NCI-H2196 treated with DMSO at 0.1 percent for 48 hours (cell line): ENCODE data around the gene PXMP2.
A peak's percentile ranks its signal among the peaks of the same experiment; 100 is the strongest.
"Not testable (repeated sequence)": the region's sequence is repeated elsewhere in the genome, so short reads cannot be mapped to it uniquely, and the experiment has no call there.

Experiments used
- DNase-seq: peaks from one replicate; lab custom pipeline; 2025; ENCODE audit not compliant: unreplicated experiment; lab: John Stamatoyannopoulos, UW

The PXMP2 gene

DNA sequence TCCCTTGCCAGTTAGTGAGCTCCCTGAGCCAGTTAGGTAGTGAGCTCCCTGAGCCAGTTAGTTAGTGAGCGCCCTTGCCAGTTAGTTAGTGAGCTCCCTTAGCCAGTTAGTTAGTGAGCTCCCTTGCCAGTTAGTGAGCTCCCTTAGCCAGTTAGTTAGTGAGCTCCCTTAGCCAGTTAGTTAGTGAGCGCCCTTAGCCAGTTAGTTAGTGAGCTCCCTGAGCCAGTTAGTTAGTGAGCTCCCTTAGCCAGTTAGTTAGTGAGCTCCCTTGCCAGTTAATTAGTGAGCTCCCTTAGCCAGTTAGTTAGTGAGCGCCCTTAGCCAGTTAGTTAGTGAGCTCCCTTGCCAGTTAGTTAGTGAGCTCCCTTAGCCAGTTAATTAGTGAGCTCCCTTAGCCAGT lies 4.6 kb downstream of the PXMP2 start:
- not testable (repeated sequence) for DNase-seq

DNA sequence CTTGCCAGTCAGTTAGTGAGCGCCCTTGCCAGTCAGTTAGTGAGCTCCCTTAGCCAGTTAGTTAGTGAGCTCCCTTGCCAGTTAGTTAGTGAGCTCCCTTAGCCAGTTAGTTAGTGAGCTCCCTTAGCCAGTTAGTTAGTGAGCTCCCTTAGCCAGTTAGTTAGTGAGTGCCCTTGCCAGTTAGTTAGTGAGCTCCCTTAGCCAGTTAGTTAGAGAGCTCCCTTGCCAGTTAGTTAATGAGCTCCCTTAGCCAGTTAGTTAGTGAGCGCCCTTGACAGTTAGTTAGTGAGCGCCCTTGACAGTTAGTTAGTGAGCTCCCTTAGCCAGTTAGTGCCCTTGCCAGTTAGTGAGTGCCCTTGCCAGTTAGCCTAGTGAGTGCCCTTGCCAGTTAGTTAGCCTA lies 7.5 kb downstream of the PXMP2 start:
- DNase-seq, result not testable (repeated sequence)

DNA sequence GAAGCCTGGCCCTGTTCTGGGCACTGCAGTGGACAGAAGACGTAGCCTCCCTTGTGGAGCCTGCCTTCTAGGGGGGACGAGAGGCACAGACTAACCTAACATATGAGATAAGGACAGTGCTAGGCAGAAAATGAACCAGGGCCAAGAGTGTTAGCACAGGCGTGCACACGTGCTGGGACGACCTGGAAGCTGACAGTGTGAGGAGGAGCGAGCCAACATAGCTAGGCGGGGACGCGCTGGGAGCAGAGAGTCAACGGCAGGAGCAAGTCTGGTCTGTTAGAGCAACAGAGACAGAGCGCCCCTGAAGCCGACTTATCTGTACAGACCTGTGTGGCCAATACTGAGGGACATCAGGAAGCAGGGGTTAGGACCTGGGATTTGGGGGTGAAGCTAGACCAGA lies 8.0 kb downstream of the PXMP2 start:
- DNase-seq, result no peak

DNA sequence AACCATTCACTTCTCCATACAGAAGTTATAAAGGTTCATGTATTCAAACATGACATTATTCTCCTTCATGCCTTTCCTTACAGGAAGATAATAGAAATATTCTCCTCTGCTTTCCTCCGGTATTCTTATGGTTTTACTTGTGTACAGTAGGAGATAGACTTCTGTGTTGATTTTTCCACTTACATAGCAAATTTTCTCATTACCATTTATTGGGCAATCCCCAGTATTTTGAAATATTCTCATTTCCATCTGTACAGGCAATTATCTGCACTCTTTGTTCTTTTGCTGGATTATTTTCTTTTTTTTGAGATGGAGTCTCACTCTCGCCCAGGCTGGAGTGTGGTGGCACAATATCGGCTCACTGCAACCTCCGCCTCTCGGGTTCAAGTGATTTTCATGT lies 11.0 kb downstream of the PXMP2 start:
- no peak for DNase-seq

DNA sequence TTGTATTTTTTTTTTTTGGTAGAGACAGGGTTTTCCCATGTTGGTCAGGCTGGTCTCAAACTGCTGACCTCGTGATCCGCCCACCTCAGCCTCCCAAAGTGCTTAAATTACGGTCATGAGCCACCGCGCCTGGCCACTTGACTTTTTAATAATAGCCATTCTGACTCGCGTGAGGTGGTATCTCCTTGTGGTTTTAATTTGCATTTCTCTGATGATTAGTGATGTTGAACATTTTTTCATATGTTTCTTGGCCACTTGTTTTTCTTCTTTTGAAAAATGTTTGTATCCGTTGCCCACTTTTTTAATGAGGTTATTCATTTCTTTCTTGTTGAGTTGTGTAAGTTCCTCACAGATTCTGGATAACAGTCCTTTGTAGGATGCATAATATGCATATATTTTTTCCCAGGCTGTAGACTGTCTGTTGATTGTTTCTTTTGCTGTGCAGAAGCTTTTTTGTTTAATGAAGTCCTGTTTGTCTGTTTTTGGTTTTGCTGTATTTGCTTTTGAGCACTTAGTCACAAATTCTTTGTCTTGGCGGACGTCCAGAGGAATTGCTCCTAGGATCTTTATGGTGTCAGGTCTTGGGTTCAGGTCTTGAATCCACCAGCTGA lies 12.9 kb downstream of the PXMP2 start:
- no peak for DNase-seq

DNA sequence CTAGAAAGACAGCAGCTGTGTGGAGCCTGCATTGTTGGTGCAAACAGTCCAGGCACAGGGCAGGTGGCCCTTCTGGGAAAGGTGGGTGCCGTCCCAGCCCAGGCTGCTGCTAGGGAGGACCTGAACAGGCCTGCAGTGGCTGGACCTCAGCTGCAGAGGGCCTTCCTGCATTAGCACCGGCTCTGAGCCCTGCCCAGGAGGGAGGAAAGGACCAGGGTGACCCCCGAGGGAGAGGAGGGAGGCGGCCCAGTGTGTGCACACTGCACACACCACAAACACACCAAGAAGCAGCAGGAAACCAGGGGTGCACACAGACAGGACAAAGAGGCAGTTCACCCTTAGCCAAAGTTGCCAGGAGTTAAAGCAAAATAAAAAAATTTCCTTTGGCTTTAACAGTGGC lies 15.3 kb downstream of the PXMP2 start:
- DNase-seq, result no peak

DNA sequence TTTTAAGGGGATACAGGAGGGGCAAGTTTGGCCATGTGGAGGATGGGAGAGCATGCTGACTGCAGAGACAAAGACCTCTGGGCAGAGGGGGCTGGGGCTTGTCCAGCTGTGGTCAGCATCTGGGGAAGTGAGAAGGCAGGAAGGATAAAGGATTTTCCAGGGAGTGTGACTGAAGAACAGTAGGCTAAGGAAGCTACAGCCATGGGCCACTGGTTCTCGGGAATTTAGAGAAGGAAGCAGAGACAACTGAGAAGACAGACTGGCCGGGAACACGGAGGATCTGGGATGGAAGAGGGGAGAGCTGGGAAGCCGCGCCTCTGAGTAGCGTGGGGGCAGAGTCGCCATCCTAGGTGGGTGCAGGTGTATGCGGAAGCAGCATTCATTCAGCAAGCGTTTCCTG lies 16.3 kb downstream of the PXMP2 start:
- DNase-seq, result no peak

DNA sequence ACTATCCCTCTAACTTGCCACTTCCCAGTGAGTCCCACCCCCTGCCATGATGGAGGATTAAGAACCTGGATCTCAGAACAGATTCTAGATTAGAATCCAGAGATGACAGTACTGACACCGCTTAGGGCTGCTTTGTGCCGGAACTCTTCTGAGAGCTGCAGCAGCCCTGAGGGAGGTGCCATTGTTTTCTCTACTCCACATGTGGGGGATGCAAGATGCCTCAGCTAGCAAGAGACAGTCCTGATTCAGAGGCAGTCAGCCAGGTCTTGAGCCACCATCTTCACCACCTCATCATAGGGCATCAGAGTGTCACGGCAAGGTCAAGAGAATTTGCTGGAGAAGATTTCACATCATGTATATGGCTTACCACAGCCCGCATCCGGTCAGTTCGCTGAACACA lies 19.9 kb downstream of the PXMP2 start:
- DNase-seq, result no peak

DNA sequence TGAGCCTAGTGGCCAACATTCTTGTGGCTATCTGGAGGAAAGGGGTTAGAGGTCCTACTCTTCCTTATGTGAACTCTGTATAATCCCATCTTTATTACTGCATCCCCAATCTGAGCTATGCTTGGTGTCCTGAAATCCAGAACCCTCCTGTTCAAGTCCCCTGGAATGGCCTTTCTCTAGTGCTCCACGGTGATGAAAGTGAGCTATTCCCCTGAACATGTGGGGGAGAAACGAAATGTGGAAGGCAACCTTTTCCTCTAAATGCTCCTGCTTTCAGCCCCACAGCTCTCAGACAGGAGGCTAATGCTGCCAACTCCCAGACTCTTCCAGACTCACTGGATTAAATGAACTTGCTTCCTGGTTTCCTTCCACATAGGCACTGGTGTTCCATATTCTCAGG lies 20.8 kb downstream of the PXMP2 start:
- no peak for DNase-seq

DNA sequence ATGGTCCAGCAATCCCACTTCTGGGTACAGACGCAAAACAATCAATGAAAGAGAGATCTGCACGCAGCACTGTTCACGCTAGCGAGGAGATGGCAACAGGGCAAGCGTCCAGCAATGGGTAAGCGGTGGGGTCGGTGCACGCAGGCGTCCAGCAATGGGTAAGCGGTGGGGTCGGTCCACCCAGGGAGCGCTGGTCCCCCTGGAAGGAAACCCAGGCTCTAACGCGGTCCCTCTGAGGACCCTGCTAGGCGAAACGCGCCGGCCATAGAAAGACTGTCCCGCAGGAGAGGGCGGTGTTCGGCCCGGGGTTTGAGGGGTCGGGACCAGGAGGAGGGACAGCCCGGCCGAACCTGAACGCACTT lies 22.6 kb downstream of the PXMP2 start:
- DNase-seq, result no peak

DNA sequence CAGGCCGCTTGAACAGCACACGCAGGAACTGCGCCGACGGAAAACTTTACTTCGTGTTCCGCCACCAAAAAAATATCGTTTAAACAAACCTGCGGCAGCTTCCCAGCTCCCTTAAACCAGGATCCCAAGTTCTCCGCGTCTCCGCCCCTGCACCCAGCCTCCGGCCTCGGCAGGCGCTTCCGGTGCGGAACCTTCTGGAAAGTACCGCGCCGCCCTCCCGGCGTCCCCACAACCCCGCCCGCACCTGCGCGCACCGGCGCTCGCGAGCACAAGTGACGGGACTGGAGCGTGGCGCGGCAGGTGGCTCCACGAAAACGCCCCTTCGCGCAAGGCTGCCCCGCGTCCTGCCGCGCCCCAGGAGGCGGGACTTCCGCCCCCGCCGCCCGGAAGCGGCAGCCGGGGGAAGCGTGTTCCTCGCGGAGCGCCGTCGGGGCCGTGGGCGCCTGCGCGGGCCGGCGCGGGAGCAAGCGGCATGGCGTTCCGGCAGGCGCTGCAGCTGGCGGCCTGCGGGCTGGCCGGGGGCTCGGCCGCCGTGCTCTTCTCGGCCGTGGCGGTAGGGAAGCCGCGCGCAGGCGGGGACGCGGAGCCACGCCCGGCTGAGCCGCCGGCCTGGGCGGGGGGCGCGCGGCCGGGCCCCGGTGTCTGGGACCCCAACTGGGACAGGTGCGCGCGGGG lies 23.2 kb downstream of the PXMP2 start, which contains the start of gene PGAM5:
Gene PGAM5, plus strand, starts transcription at position 438 of the 675 bp plus-strand sequence. Its CDS starts 35 bp downstream, at position 473.
- peak; percentile 82 for DNase-seq

DNA sequence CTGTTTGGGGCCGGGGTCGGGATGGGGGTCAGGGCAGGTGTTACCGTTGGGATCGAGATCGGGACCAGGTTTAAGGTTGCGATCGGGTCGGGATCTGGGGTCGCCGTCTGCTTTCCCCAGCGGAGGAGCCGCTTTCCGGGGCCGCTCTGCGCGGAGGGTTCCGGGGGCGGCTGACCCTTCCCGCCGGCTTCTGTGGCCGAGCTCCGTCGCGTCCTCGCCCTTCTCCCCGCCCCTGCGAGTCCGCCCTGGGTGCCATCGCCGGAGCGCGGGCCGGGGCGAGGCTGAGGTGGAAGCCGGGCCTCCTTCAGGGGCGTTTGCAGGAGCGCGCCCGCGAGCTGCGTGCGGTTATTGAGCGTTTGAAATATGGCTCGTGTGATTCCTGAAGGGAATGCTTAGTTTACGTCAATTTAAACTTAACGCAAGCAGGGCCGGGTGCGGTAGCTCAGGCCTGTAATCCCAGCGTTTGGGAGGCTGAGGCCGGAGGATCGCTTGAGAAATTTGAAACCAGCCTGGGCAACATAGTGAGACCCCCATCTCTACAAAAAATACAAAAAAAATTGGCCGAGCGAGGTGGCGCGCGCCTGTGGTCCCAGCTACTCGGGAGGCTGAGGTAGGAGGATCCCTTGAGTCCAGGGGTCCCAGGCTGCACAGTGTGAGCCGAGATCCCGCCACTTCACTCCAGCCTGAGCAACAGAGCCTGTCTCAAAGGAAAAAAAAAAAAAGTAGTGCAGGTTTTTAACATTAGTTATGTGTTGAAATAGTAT lies 23.9 kb downstream of the PXMP2 start:
- no peak for DNase-seq

DNA sequence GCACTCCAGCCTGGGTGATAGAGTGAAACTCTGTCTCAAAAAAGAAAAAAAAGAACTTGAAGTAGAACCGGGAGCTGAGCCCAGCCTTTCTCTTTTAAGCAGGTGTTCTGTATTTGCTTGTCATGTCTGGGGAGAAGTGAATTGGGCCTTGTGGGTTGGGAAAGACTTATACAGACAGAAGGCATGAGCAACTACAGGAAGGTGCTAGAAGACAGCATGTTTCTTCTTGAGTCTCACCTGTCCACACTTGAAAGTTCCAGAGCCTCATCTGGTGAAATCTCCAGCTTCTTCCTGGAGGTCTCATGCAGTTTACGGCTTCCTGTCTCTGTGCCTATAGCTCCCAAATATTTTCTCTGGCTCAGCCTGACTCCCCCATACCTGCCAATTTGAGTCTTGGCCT lies 25.7 kb downstream of the PXMP2 start:
- no peak for DNase-seq

DNA sequence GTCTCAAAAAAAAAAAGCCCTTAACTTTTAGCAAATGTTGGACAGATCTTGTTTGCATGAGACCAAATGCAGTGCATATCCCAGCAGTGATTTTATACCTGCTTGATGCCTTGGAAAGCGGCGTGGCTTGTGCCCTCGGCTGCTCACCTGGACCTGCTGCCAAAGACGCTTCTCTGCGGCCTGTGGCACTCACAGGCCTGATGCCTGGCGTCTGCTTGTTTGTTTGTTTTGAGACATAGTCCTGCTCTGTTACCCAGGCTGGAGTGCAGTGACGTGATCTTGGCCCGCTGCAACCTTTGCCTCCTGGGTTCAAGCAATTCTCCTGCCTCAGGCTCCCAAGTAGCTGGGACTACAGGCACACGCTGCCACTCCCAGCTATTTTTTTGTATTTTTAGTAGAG lies 28.5 kb downstream of the PXMP2 start:
- DNase-seq, result no peak

DNA sequence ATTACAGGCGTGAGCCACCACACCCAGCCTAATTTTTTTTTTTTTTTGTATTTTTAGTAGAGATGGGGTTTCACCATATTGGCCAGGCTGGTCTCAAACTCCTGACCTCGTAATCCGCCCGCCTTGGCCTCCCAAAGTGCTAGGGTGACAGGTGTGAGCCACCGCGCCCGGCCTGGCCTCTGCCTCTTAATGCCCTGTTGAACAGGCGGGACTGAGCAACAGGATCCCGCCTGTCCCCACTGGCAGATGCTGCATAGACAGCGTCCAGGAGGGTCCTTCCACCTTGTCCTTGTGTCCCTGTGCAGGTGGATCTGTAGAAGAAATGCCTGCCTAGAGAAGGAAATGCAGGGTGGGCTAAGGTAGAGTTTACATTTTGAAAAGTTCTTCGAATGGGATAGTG lies 29.0 kb downstream of the PXMP2 start:
- DNase-seq, result no peak

DNA sequence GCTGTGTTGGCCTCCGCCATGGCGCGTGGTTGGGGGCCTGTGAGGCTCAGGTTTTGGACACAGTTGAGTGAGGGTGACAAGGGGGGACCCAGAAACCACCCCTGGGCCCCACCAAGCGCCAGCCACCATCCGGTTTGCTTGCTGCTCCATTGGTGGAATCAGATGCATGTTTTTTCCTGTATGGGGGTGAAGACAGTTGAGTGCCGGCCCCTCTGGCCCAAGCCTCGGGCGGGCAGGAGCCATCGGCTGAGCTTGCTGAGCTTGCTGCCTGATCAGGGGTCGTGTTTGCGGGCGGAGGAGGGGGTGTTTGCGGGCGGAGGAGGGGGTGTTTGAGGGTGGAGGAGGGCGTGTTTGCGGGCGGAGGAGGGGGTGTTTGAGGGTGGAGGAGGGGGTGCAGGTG lies 29.6 kb downstream of the PXMP2 start:
- DNase-seq, result no peak

DNA sequence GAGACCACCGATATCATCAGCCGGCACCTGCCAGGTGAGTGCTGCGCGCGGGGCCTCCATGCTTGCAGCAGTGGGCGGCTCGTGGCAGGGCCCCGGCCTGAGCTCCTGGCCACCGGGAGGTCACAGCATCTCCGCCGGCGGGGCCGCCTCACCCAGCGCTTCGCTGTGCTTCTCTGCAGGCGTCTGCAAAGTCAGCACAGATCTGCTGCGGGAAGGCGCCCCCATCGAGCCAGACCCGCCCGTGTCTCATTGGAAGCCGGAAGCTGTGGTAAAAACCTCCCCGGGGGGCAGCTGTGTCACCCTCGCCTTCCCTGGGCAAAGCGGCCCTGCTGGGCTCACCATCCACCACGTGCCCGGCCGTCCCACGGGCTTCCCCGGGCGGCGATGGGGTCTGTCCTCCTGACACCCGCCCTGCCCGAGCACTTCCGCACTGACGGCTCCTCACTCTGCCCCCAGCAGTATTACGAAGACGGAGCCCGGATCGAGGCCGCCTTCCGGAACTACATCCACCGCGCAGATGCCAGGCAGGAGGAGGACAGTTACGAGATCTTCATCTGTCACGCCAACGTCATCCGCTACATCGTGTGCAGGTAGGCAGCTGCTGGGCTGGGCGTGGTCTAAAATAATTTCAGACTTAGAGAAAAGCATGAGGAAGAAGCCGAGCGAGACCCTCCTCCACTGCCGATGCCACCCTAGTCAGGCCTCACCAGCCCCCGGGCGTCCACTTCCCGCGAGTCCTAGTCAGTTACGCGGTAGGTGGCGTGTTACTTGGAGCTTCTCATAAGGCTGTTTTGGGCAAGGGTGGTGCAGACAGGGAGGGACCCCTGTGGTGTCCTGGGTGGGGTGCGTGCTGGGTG lies 30.4 kb downstream of the PXMP2 start:
- no peak for DNase-seq

DNA sequence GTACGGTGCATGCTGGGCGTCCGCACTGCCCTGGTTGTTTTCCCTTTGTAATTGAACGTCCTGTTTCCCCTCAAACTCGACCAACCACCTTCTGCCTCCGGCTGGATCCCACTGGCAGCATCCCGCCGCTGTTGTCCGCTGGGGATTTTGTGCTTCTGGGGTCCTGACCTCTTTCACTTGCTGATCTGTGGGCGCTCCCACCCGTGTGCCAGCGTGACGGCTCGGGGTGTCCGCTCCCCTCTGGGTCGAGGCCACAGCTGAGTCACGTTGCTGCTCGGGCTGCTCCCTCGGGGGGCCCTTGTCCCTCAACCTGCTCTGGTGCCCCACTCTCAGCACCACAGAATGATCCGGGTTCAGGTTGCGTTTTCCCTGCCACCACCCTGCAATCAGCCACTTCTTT lies 31.3 kb downstream of the PXMP2 start:
- no peak for DNase-seq

DNA sequence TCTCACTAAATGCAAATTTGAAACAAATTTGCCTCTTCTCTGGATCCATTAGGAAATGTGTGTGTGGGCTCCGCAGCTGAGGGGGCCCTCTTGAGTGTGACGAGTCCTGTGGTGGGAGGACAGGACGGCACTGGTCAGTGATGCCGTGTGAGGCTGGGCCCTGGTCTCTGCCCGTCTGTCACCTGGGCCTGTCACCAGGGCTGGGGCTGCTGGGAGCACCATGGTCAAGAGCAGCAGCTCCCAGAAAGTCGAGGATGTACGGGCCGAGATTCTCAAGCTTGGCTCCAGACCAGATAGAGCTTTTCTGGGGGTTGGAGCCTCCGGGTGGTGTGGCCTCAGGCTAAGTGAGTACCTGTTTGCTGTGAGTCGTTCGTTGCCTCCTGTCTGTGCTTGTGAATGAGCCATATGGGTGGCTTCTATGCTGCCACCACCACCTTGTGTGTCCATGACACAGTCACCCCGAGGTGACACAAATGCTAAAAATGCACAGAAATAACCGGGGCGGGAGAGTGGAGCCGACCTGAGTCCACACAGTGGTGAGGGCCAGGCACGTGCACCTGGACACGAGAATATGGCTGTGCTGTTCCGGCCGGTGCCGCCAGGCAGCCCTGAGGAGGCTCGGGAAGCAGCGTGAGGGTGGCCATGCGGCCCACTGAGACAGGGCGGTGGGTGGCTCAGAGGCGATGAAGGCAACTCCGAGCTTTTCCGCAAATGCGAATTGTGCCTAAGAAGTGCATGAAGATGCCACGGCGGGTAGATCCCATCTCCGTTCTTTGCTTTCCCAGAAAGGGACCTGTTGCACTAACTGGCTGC lies 32.0 kb downstream of the PXMP2 start:
- no peak for DNase-seq

DNA sequence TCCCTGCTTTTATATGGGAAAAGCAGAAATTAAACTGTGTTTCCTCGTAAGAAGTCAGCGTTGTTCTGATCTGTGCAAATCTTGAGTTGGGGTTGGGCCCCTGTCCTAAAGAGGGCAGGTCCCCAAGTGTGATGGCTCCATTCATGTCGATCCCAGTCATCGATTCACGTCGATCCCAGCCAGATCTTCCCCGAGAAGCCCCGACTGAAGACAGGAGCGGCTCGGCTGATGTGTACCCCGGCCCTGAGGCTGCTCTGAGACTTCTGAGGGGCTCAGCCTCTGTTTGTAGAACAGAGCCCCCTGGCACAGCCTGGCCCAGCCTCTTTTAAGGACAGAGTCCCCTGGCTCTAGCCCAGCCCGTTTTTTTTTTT lies 32.6 kb downstream of the PXMP2 start:
- no peak for DNase-seq
